Tongue (tissue), 2 donors: ENCODE data around the gene CASTOR1. TPM values are rescaled to one million over a fixed set of nuclear protein-coding genes. Genes with fewer than 3 reads are reported as not detected.
A peak's percentile ranks its signal among the peaks of the same experiment; 100 is the strongest.

Source experiments
- DNase-seq: peaks from one replicate; pipeline ENCODE4 v3.0.0-alpha.2; 2015
- total RNA-seq: library from RNA; depleted of rRNA; stranded (reverse); fragments of >200 nt; gene quantifications from one replicate; pipeline ENCODE4 v1.2.3, GENCODE V29; 2014

Gene CASTOR1
- total RNA-seq, 1 donor from 2014 or later = 3.4 TPM

DNA sequence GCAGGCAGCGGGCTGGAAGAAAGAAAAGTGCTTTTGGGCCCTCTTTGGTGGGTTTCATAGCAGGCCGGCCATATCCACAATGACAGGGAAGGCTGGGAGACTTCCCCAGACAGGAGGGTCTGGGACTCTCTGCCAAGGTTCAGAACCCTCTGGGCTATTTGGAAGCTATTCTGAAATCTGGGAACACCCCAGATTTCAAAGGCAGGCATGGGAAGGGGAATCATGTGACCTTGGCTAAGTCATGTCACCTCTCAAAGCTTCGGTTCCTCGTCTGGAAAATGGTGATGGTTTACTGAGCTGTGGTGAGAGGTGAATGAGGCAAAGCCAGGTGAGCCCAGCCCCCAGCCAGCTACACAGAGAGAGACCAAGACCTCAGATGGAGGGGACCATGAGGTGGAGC, 4.6 kb downstream of the CASTOR1 start:
- DNase-seq = no peak

- DNase-seq = no peak
Measured at GRCh38 chr22:30284172-30284571, 5.1 kb downstream of the CASTOR1 start.

GRCh38 chr22:30283342-30283741, 6.0 kb downstream of the CASTOR1 start:
- no peak for DNase-seq

- no peak for DNase-seq
Measured at GRCh38 chr22:30282616-30283046, 6.7 kb downstream of the CASTOR1 start.

- no peak for DNase-seq
Measured at GRCh38 chr22:30280505-30280904, 8.8 kb downstream of the CASTOR1 start.

DNA sequence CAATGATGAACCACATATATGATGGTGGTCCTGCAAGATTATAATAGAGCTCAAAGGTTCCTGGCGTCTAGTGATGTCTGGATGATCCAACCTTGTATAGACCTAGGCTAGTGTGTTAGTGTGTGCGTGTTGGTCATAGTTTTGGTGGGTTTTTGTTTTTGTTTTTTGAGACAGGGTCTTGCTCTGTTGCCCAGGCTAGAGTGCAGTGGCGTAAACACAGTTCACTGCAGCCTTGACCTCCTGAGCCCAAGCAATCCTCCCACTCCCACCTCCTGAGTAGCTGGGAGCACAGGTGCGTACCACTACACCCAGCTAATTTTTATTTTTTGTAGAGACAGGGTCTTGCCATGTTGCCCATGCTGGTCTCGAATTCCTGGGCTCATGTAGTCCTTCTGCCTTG, 9.4 kb downstream of the CASTOR1 start:
- no peak for DNase-seq

DNA sequence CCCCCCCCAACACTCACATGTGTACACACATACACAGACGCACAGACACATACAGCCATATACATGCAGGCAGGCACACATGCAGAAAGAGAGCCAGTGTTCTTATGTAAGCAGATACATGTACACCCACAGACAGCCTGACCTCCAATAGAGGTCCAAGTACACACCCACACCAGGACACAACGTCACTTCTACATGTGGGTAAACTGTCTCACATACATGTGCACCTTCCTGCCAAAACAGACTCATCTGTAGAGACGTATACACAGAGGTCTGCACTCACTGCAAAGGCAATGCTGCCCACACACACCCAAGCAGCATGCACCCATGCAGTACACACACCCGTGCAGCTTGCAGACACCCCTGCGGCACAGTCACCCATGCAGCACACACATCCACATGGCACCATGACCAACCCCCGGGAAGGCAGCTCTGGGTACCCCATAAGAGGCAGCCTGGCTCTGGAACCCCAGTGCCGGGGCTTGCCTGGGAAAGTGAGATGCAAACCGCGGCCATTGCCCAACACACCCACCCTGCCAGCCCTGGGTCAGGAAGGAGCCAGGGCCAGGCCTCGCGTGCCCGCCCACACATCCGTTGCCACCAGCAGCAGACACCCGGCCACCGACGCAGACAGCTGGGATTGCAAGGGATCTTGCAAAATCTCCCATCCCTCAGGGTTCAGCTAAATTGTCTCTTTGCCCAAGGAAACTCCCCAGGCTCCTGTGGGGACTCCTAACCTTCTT, 10.1 kb downstream of the CASTOR1 start:
- DNase-seq = no peak

GRCh38 chr22:30277547-30278344, 11.6 kb downstream of the CASTOR1 start:
- no peak for DNase-seq

DNA sequence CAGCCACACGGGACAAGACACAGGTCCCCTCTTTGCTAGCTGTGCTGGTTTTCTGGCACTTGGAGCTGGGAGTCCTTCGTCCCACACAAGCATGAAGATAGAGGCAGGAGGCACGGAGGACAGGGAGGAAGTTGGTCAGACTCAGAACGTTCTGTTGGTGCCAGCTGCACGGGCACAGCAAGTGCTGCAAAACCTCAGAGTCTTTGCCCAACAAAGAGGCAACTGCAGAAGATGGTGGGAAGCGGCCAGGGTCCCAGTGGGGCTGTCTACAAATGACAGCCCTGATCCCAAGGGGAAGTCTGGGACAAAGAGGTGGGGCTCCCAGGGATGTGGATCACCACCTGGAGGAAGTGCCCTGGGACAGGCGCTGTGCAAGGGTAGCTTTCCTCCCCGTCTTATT, 13.3 kb downstream of the CASTOR1 start:
- no peak for DNase-seq

- no peak for DNase-seq
Measured at GRCh38 chr22:30275625-30276024, 13.7 kb downstream of the CASTOR1 start.

- DNase-seq = no peak
Measured at GRCh38 chr22:30274437-30274812, 14.9 kb downstream of the CASTOR1 start.

- no peak for DNase-seq
Measured at GRCh38 chr22:30273711-30274436, 15.4 kb downstream of the CASTOR1 start.

DNA sequence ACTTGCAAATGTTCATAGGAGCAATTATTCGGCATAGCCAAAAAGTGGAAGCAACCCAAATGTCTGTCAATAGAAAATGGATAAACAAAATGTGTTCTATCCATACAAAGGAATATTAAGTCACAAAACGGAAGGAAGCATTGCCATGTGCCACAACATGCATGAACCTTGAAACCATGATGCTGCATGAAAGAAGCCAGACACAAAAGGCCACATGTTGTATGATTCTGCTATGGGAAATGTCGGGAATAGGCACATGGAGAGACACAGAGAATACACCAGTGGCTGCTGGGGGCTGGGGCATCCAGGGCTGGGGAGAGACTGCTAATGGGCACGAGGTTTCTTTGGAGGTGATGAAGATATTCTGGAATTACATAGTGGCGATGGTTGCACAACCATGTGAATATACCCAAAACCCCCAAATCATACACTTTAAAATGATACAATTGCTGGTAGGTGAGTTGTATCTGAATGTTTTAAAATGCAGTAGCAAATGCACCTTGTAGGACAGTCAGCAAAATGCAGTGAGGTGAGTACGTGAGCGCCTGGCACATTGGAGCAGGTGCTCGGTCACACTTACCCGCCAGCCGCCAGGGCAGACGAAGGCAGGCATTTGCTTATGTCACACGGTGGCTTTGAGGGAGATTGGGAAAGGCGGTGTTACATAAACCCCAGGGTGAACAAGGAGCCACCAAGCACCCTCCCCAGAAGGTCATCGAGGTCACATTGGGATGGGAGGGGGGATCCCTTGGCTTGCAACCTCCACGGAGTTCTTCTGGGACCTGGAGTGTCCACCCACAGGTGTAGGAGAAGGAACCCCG, 16.3 kb downstream of the CASTOR1 start:
- no peak for DNase-seq

GRCh38 chr22:30270832-30271231, 18.5 kb downstream of the CASTOR1 start:
- peak; percentile 35 for DNase-seq

GRCh38 chr22:30268331-30268730, 21.0 kb downstream of the CASTOR1 start:
- DNase-seq = no peak

GRCh38 chr22:30267382-30268302, 21.7 kb downstream of the CASTOR1 start:
- no peak for DNase-seq

DNA sequence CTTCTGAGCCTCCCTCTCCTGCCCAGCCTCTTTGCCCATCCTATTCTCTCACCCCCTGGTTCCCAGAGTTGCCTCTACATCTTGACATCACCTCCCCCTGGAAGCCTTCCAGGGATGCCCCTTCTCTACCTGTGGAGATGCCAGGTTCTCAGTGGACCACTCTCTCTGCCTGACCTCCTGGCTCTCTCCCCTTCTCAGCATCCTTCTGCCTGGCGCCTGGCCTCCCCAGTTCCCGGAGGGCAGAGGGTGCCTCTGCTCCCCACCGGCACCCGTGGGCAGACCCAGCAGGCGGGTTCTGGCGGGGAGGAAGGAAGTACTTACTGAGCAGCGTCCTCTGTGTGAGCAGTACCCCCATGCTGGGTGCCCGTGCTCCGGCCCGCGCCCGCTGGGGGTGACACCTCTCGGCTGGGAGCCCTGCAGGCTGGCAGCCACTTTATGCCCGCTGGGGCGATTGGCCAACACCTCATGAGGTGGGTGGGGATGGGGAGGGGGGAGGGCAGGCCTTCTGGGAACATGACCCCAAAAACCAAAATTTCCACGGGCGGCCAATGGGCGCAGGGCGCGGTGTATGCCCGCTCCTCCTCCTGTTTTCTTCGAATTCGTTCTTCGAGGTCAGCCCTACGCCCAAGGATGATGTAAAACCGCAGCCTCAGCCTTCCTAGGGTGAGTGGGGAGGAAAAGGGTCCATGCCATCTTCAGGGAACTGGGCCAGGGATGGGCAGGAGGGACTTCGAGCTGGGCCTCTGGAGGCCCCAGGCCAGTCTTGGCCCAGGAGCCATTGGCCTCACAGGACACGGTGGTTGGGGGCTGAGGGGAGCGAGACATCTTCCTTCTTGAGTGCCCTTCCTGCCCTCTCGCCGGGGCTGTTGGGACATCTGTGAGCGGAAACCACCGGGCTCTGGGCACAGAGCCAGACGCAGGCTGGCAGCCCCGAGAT, 22.6 kb downstream of the CASTOR1 start, which contains the start of gene OSM:
Gene OSM (minus strand): TSS at position 407 of the 937 bp plus-strand sequence. CDS start 52 bp downstream, at position 355.
- DNase-seq = no peak

GRCh38 chr22:30265823-30266444, 23.4 kb downstream of the CASTOR1 start:
- no peak for DNase-seq

GRCh38 chr22:30265131-30265720, 24.1 kb downstream of the CASTOR1 start:
- no peak for DNase-seq
